ENCODE measurements around the gene SORCS2.

SORCS2 gene

GRCh38 chr4:7167706-7168105, 24.6 kb upstream of the SORCS2 start:
- Histone ChIP-seq H3K27me3 (replicated peaks) (no peaks in the 10 kb centered on the region), H3K27ac (no peak overlapping the region), H3K36me3 (replicated peaks) (no peaks in the 10 kb centered on the region), H3K4me3 (ENCODE audit: low read depth, low read length) (no peak overlapping the region)
- in situ Hi-C loops (cut with HindIII; ENCODE audit: low pct_ligation_motif_present, low sequenced_read_pairs), result no loop called here
- peak; percentile 14 for TF ChIP-seq CTCF (IDR thresholded peaks at IDR 0.05; ENCODE audit: low read depth, low read length, missing control alignments)
- DNase-seq, result no peak

GRCh38 chr4:7168106-7168505, 24.2 kb upstream of the SORCS2 start:
- no peaks in the 10 kb centered on the region for H3K27me3 ChIP-seq (replicated peaks)
- no peak for DNase-seq
- H3K27ac ChIP-seq, result no peak overlapping the region
- no peaks in the 10 kb centered on the region for H3K36me3 ChIP-seq (replicated peaks)
- H3K4me3 ChIP-seq (ENCODE audit: low read depth, low read length), result no peak overlapping the region
- TF ChIP-seq CTCF (IDR thresholded peaks at IDR 0.05; ENCODE audit: low read depth, low read length, missing control alignments), result no peak
- in situ Hi-C loops (cut with HindIII; ENCODE audit: low pct_ligation_motif_present, low sequenced_read_pairs), result no loop called here

GRCh38 chr4:7169134-7169533, 23.2 kb upstream of the SORCS2 start:
- Histone ChIP-seq H3K4me3 (ENCODE audit: low read depth, low read length) (no peak overlapping the region), H3K27ac (no peak overlapping the region), H3K27me3 (replicated peaks) (no peaks in the 10 kb centered on the region), H3K36me3 (replicated peaks) (no peaks in the 10 kb centered on the region)
- TF ChIP-seq CTCF (IDR thresholded peaks at IDR 0.05; ENCODE audit: low read depth, low read length, missing control alignments), result no peak
- no peak for DNase-seq
- in situ Hi-C loops (cut with HindIII; ENCODE audit: low pct_ligation_motif_present, low sequenced_read_pairs), result no loop called here

GRCh38 chr4:7170012-7170411, 22.3 kb upstream of the SORCS2 start:
- Histone ChIP-seq H3K4me3 (ENCODE audit: low read depth, low read length) (no peak overlapping the region), H3K36me3 (replicated peaks) (no peaks in the 10 kb centered on the region), H3K27ac (no peak overlapping the region), H3K27me3 (replicated peaks) (no peaks in the 10 kb centered on the region)
- no peak for TF ChIP-seq CTCF (IDR thresholded peaks at IDR 0.05; ENCODE audit: low read depth, low read length, missing control alignments)
- in situ Hi-C loops (cut with HindIII; ENCODE audit: low pct_ligation_motif_present, low sequenced_read_pairs), result no loop called here
- no peak for DNase-seq

- H3K4me3 ChIP-seq (ENCODE audit: low read depth, low read length), result no peak overlapping the region
- no peak for TF ChIP-seq CTCF (IDR thresholded peaks at IDR 0.05; ENCODE audit: low read depth, low read length, missing control alignments)
- no peaks in the 10 kb centered on the region for H3K27me3 ChIP-seq (replicated peaks)
- in situ Hi-C loops (cut with HindIII; ENCODE audit: low pct_ligation_motif_present, low sequenced_read_pairs), result no loop called here
- no peaks in the 10 kb centered on the region for H3K36me3 ChIP-seq (replicated peaks)
- H3K27ac ChIP-seq, result no peak overlapping the region
- no peak for DNase-seq
These were observed 21.0 kb upstream of the SORCS2 start for GRCh38 chr4:7171191-7171900.

- in situ Hi-C loops (cut with HindIII; ENCODE audit: low pct_ligation_motif_present, low sequenced_read_pairs), result no loop called here
These were observed 19.8 kb upstream of the SORCS2 start for GRCh38 chr4:7172508-7172907.

More at GRCh38 chr4:7172508-7172907, 19.8 kb upstream of the SORCS2 start:
- no peak for DNase-seq
- no peaks in the 10 kb centered on the region for H3K36me3 ChIP-seq (replicated peaks)
- H3K4me3 ChIP-seq (ENCODE audit: low read depth, low read length), result no peak overlapping the region
- H3K27me3 ChIP-seq (replicated peaks), result no peaks in the 10 kb centered on the region
- TF ChIP-seq CTCF (IDR thresholded peaks at IDR 0.05; ENCODE audit: low read depth, low read length, missing control alignments), result no peak
- no peak overlapping the region for H3K27ac ChIP-seq

Measured in brain microvascular endothelial cell (primary cell).